T-cell (primary cell): ENCODE measurements around the gene BCCIP. TPM values are rescaled to one million over a fixed set of nuclear protein-coding genes. Genes with fewer than 3 reads are reported as not detected.

Experiments used
- ATAC-seq, 4 experiments: fragments of 200-7000 bp in 3 of 4; fragments of 150-1000 bp in 1 of 4; cut with Tn5 transposase; replicated peaks in 1 of 4; 1 replicate in 3 of 4; 2 replicates in 1 of 4; pipeline ENCODE4 v1.10.0; 2021; ENCODE audit warnings: moderate library complexity in 3 of 4, mild to moderate bottlenecking in 2 of 4, moderate number of reproducible peaks in 1 of 4
- CTCF ChIA-PET, 2 donors: fragments of 300-600 bp; sonication (Branson Sonifier 250); formaldehyde crosslinking; loops; one replicate each; lab custom pipeline; 2022; ENCODE audit warnings: antibody characterized with exemption in 2 of 2; lab: Charles Lee
- POLR2A ChIA-PET, 2 donors: fragments of 300-600 bp; sonication (Branson Sonifier 250); formaldehyde crosslinking; loops; one replicate each; lab custom pipeline; 2022; ENCODE audit warnings: antibody characterized with exemption in 2 of 2; lab: Charles Lee
- DNase-seq, 35 experiments: peaks; one replicate each; pipeline versions ENCODE4 v3.0.0 to v3.0.0-alpha.2; 2013 to 2023
- H3K27ac ChIP-seq: one replicate; pipeline ENCODE4 v1.5.1; 2013; ENCODE audit warnings: low read length
- H3K27me3 ChIP-seq, 2 experiments: replicated peaks in 1 of 2; 1 replicate in 1 of 2; 2 replicates in 1 of 2; pipeline versions ENCODE4 v1.6.1 to v1.7.0; 2013; ENCODE audit warnings: low read length in 1 of 2, mixed read lengths in 1 of 2; ENCODE audit not compliant: control insufficient read depth in 2 of 2, insufficient read depth in 2 of 2; ENCODE audit errors: extremely low read depth in 1 of 2
- H3K36me3 ChIP-seq, 2 donors: 1 replicate in 1 of 2; 2 replicates in 1 of 2; pipeline versions ENCODE4 v1.6.1 to v1.7.0; 2013; ENCODE audit warnings: low read length in 1 of 2; ENCODE audit not compliant: control insufficient read depth in 2 of 2, insufficient read depth in 1 of 2; ENCODE audit errors: extremely low read depth in 1 of 2
- H3K4me1 ChIP-seq, 2 experiments: 1 replicate in 1 of 2; 2 replicates in 1 of 2; pipeline versions ENCODE4 v1.6.1 to v1.7.0; 2013; ENCODE audit warnings: low read length in 2 of 2, mixed read lengths in 1 of 2; ENCODE audit not compliant: insufficient read depth in 2 of 2, control insufficient read depth in 1 of 2; ENCODE audit errors: extremely low read depth in 1 of 2
- H3K4me3 ChIP-seq, 2 donors: 1 replicate in 1 of 2; 2 replicates in 1 of 2; pipeline versions ENCODE4 v1.5.1 to v1.7.0; 2013; ENCODE audit warnings: mild to moderate bottlenecking in 2 of 2, low read length in 1 of 2, moderate library complexity in 1 of 2; ENCODE audit not compliant: control insufficient read depth in 1 of 2; ENCODE audit errors: extremely low read depth in 1 of 2
- H3K9me3 ChIP-seq: 2 replicates; pipeline ENCODE4 v1.7.0; 2013
- H3K27ac Mint-ChIP-seq, 2 donors: one replicate each; pipeline ENCODE4 v1.8.0; 2020 to 2021; ENCODE audit warnings: mild to moderate bottlenecking in 2 of 2, mixed read lengths in 2 of 2
- H3K27me3 Mint-ChIP-seq, 2 donors: one replicate each; pipeline ENCODE4 v1.8.0; 2021 to 2022; ENCODE audit warnings: mixed read lengths in 2 of 2
- H3K36me3 Mint-ChIP-seq: one replicate; pipeline ENCODE4 v1.8.0; 2021; ENCODE audit warnings: mixed read lengths
- H3K4me1 Mint-ChIP-seq, 3 donors: one replicate each; pipeline ENCODE4 v1.8.0; 2020 to 2022; ENCODE audit warnings: mixed read lengths in 3 of 3, mild to moderate bottlenecking in 1 of 3
- H3K4me3 Mint-ChIP-seq, 3 donors: one replicate each; pipeline ENCODE4 v1.8.0; 2020 to 2022; ENCODE audit warnings: mild to moderate bottlenecking in 3 of 3, mixed read lengths in 3 of 3, moderate library complexity in 3 of 3
- H3K9me3 Mint-ChIP-seq, 3 donors: one replicate each; pipeline ENCODE4 v1.8.0; 2020 to 2022; ENCODE audit warnings: mixed read lengths in 3 of 3
- WGBS: methylation state at CpG from one replicate; pipeline ENCODE4 v1.1.5; 2013; ENCODE audit warnings: missing lambda C conversion rate; ENCODE audit not compliant: insufficient coverage; 5-methylcytosine and 5-hydroxymethylcytosine counted together
- total RNA-seq, 35 experiments: library from RNA in 6 of 35; stranded (reverse) in 6 of 35; fragments of 120-200 nt in 1 of 35; gene quantifications; one replicate each; pipeline versions ENCODE4 v1.2.1 to v1.2.4 and lab custom pipeline; 2013 to 2026

The BCCIP gene
- total RNA-seq, 5 donors from 2014 or later (not counting 1 experiment from before 2014, with no cell fraction given), result 34.0 to 43.2 (median 38.2) TPM

- no peaks in the 10 kb centered on the region for H3K4me1 ChIP-seq
- no peak overlapping the region for H3K4me3 Mint-ChIP-seq
- ATAC-seq, result no peak
- H3K9me3 Mint-ChIP-seq, result no peaks in the 10 kb centered on the region
- no peaks in the 10 kb centered on the region for H3K27me3 ChIP-seq
- no peak overlapping the region for H3K27ac ChIP-seq
- peaks cover 44% of the 10 kb centered on the region for H3K36me3 Mint-ChIP-seq
- H3K9me3 ChIP-seq, result no peaks in the 10 kb centered on the region
- no peak overlapping the region for H3K4me3 ChIP-seq
- H3K4me1 Mint-ChIP-seq, result no peaks in the 10 kb centered on the region
- ChIA-PET CTCF (no interaction called here), POLR2A (no interaction called here)
- peaks cover 11 to 48% of the 10 kb centered on the region in 2 donors for H3K36me3 ChIP-seq
- no peak for DNase-seq
- H3K27ac Mint-ChIP-seq, result no peak overlapping the region
- WGBS, result 97% methylated on average over 6 of the region's 8 CpGs
- no peaks in the 10 kb centered on the region for H3K27me3 Mint-ChIP-seq
Measured at GRCh38 chr10:125797424-125797823, 25.9 kb upstream of the BCCIP start.

DNA sequence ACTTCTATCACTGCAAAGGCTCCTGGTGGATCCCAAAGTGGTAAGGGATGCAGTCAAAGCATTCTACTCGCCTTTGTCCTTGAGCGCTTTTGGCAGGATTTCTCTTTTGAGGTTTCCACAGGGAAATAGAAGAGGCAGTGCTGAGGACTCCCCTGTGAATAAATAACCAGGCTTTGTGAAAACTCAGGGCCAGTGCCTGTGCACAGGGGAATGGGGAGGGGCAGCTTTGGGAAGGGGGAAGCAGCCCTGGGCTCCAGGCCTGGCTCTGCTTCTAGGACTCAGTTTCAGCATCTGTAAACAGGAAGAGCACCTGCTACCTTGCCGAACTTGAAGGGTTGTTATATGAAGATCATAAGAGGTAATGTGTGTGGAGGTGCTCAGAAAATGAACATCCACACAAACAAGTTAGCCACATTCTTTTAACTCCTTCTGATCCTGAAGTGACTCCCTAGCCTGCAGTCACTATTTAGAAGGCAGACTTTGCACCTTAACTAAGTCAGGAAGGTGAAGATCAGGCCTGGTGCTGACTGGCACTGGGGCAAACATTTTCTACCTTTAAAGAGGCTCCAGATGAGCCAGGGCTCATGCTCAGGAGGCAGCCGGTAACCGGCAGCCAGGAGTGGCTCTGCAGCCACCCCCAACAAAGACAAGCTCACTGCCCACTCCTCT is 25.2 kb upstream of the BCCIP start:
- no peaks in the 10 kb centered on the region for H3K4me1 Mint-ChIP-seq
- ChIA-PET CTCF (no interaction called here), POLR2A (no interaction called here)
- H3K4me1 ChIP-seq, result no peaks in the 10 kb centered on the region
- H3K27me3 Mint-ChIP-seq, result no peaks in the 10 kb centered on the region
- H3K4me3 Mint-ChIP-seq, result no peak overlapping the region
- no peak overlapping the region for H3K27ac Mint-ChIP-seq
- no peak overlapping the region for H3K27ac ChIP-seq
- no peaks in the 10 kb centered on the region for H3K27me3 ChIP-seq
- ATAC-seq (no peak), DNase-seq (no peak)
- H3K36me3 Mint-ChIP-seq, result peaks cover 43% of the 10 kb centered on the region
- H3K36me3 ChIP-seq, result peaks cover 6 to 51% of the 10 kb centered on the region in 2 donors
- H3K4me3 ChIP-seq, result no peak overlapping the region
- no peaks in the 10 kb centered on the region for H3K9me3 ChIP-seq
- no peaks in the 10 kb centered on the region for H3K9me3 Mint-ChIP-seq
- WGBS, result 100% methylated on average over 2 of the region's 5 CpGs

GRCh38 chr10:125799451-125800182 is 23.7 kb upstream of the BCCIP start:
- CTCF ChIA-PET, result interaction anchor here in 1 of 2 donors (0.6 kb wide), 1 partner anchor 11 kb away, joined by 4 read pairs; no protein-coding TSS in a partner anchor
- peaks cover under 1 to 40% of the 10 kb centered on the region in 2 donors for H3K36me3 ChIP-seq
- Mint-ChIP-seq H3K36me3 (peaks cover 40% of the 10 kb centered on the region), H3K27ac (no peak overlapping the region), H3K9me3 (no peaks in the 10 kb centered on the region), H3K27me3 (no peaks in the 10 kb centered on the region), H3K4me1 (no peaks in the 10 kb centered on the region), H3K4me3 (no peak overlapping the region)
- no peak overlapping the region for H3K4me3 ChIP-seq
- WGBS, result 100% methylated on average over 5 of the region's 8 CpGs
- no peaks in the 10 kb centered on the region for H3K4me1 ChIP-seq
- H3K27me3 ChIP-seq, result no peaks in the 10 kb centered on the region
- POLR2A ChIA-PET, result no interaction called here
- no peak overlapping the region for H3K27ac ChIP-seq
- DNase-seq (no peak), ATAC-seq (no peak)
- no peaks in the 10 kb centered on the region for H3K9me3 ChIP-seq

- H3K27me3 ChIP-seq, result no peaks in the 10 kb centered on the region
- WGBS, result no CpG with 5 or more reads among the region's 1 CpG
- no peak overlapping the region for H3K27ac Mint-ChIP-seq
- H3K27ac ChIP-seq, result no peak overlapping the region
- ATAC-seq (no peak), DNase-seq (no peak)
- POLR2A ChIA-PET, result no interaction called here
- H3K4me3 Mint-ChIP-seq, result no peak overlapping the region
- CTCF ChIA-PET, result interaction anchor here in 1 of 2 donors (0.7 to 1.0 kb wide), 2 partner anchors 18 to 244 kb away, joined by 3 read pairs; no protein-coding TSS in a partner anchor
- H3K4me3 ChIP-seq, result no peak overlapping the region
- no peaks in the 10 kb centered on the region for H3K4me1 ChIP-seq
- peaks cover 49% of the 10 kb centered on the region for H3K36me3 Mint-ChIP-seq
- peaks cover 15 to 46% of the 10 kb centered on the region in 2 donors for H3K36me3 ChIP-seq
- H3K9me3 ChIP-seq, result no peaks in the 10 kb centered on the region
- H3K9me3 Mint-ChIP-seq, result no peaks in the 10 kb centered on the region
- no peaks in the 10 kb centered on the region for H3K27me3 Mint-ChIP-seq
- no peaks in the 10 kb centered on the region for H3K4me1 Mint-ChIP-seq
Measured at GRCh38 chr10:125801574-125801973, 21.8 kb upstream of the BCCIP start.

GRCh38 chr10:125802131-125802530 is 21.2 kb upstream of the BCCIP start:
- Mint-ChIP-seq H3K4me1 (no peaks in the 10 kb centered on the region), H3K27ac (no peak overlapping the region), H3K36me3 (peaks cover 51% of the 10 kb centered on the region), H3K27me3 (no peaks in the 10 kb centered on the region), H3K9me3 (no peaks in the 10 kb centered on the region), H3K4me3 (no peak overlapping the region)
- Histone ChIP-seq H3K4me1 (no peaks in the 10 kb centered on the region), H3K4me3 (no peak overlapping the region), H3K27ac (no peak overlapping the region), H3K36me3 (peaks cover 15 to 52% of the 10 kb centered on the region in 2 donors), H3K27me3 (no peaks in the 10 kb centered on the region), H3K9me3 (no peaks in the 10 kb centered on the region)
- POLR2A ChIA-PET, result no interaction called here
- CTCF ChIA-PET, result interaction anchor here (0.5 to 1.0 kb wide), 3 partner anchors 17 to 244 kb away, joined by 3 to 5 read pairs (median 3); no protein-coding TSS in a partner anchor
- DNase-seq, result no peak
- 88% methylated on average over 5 of the region's 5 CpGs for WGBS
- no peak for ATAC-seq

GRCh38 chr10:125802739-125803138 is 20.6 kb upstream of the BCCIP start:
- Mint-ChIP-seq H3K36me3 (peaks cover 53% of the 10 kb centered on the region), H3K4me1 (no peaks in the 10 kb centered on the region), H3K4me3 (no peak overlapping the region), H3K9me3 (no peaks in the 10 kb centered on the region), H3K27ac (no peak overlapping the region), H3K27me3 (no peaks in the 10 kb centered on the region)
- no peak overlapping the region for H3K27ac ChIP-seq
- ATAC-seq (no peak), DNase-seq (no peak)
- 93% methylated on average over 4 of the region's 7 CpGs for WGBS
- peaks cover 20 to 54% of the 10 kb centered on the region in 2 donors for H3K36me3 ChIP-seq
- no peaks in the 10 kb centered on the region for H3K4me1 ChIP-seq
- no peak overlapping the region for H3K4me3 ChIP-seq
- no peaks in the 10 kb centered on the region for H3K27me3 ChIP-seq
- ChIA-PET CTCF (no interaction called here), POLR2A (no interaction called here)
- no peaks in the 10 kb centered on the region for H3K9me3 ChIP-seq
